ENCODE results near the gene ACY1.

ACY1 gene

GRCh38 chr3:52014613-52015012 lies 31.3 kb downstream of the ACY1 start:
- H3K4me3 ChIP-seq (ENCODE audit: low read length) = no peak overlapping the region
- no peaks in the 10 kb centered on the region for H3K36me3 ChIP-seq (ENCODE audit: control insufficient read depth, insufficient read depth, low read length)
- H3K27me3 ChIP-seq (ENCODE audit: control insufficient read depth, insufficient read depth, low read length) = no peaks in the 10 kb centered on the region
- H3K9ac ChIP-seq (ENCODE audit: low read length) = no peak overlapping the region
- no peak overlapping the region for H3K27ac ChIP-seq (ENCODE audit: low read depth, low read length)
- no peaks in the 10 kb centered on the region for H3K4me1 ChIP-seq (ENCODE audit: control insufficient read depth, insufficient read depth, low read length)

- no peak overlapping the region for H3K4me3 ChIP-seq (ENCODE audit: low read length)
- H3K27ac ChIP-seq (ENCODE audit: low read depth, low read length) = no peak overlapping the region
- H3K4me1 ChIP-seq (ENCODE audit: control insufficient read depth, insufficient read depth, low read length) = no peaks in the 10 kb centered on the region
- H3K9ac ChIP-seq (ENCODE audit: low read length) = no peak overlapping the region
- no peaks in the 10 kb centered on the region for H3K27me3 ChIP-seq (ENCODE audit: control insufficient read depth, insufficient read depth, low read length)
- no peaks in the 10 kb centered on the region for H3K36me3 ChIP-seq (ENCODE audit: control insufficient read depth, insufficient read depth, low read length)
These were observed 32.3 kb downstream of the ACY1 start for GRCh38 chr3:52015438-52016228.

GRCh38 chr3:52017586-52017985 lies 34.3 kb downstream of the ACY1 start:
- H3K9ac ChIP-seq (ENCODE audit: low read length) = no peak overlapping the region
- H3K36me3 ChIP-seq (ENCODE audit: control insufficient read depth, insufficient read depth, low read length) = no peaks in the 10 kb centered on the region
- H3K27me3 ChIP-seq (ENCODE audit: control insufficient read depth, insufficient read depth, low read length) = no peaks in the 10 kb centered on the region
- H3K27ac ChIP-seq (ENCODE audit: low read depth, low read length) = no peak overlapping the region
- H3K4me3 ChIP-seq (ENCODE audit: low read length) = no peak overlapping the region
- no peaks in the 10 kb centered on the region for H3K4me1 ChIP-seq (ENCODE audit: control insufficient read depth, insufficient read depth, low read length)

GRCh38 chr3:52018319-52019000 lies 35.1 kb downstream of the ACY1 start:
- no peak overlapping the region for H3K9ac ChIP-seq (ENCODE audit: low read length)
- no peaks in the 10 kb centered on the region for H3K27me3 ChIP-seq (ENCODE audit: control insufficient read depth, insufficient read depth, low read length)
- H3K36me3 ChIP-seq (ENCODE audit: control insufficient read depth, insufficient read depth, low read length) = no peaks in the 10 kb centered on the region
- H3K27ac ChIP-seq (ENCODE audit: low read depth, low read length) = no peak overlapping the region
- H3K4me1 ChIP-seq (ENCODE audit: control insufficient read depth, insufficient read depth, low read length) = no peaks in the 10 kb centered on the region
- no peak overlapping the region for H3K4me3 ChIP-seq (ENCODE audit: low read length)

- Histone ChIP-seq H3K4me3 (ENCODE audit: low read length) (no peak overlapping the region), H3K9ac (ENCODE audit: low read length) (no peak overlapping the region), H3K27me3 (ENCODE audit: control insufficient read depth, insufficient read depth, low read length) (no peaks in the 10 kb centered on the region), H3K4me1 (ENCODE audit: control insufficient read depth, insufficient read depth, low read length) (no peaks in the 10 kb centered on the region), H3K36me3 (ENCODE audit: control insufficient read depth, insufficient read depth, low read length) (no peaks in the 10 kb centered on the region), H3K27ac (ENCODE audit: low read depth, low read length) (no peak overlapping the region)
These were observed 36.2 kb downstream of the ACY1 start for GRCh38 chr3:52019352-52020080.

- Histone ChIP-seq H3K9ac (ENCODE audit: low read length) (no peak overlapping the region), H3K4me1 (ENCODE audit: control insufficient read depth, insufficient read depth, low read length) (no peaks in the 10 kb centered on the region), H3K27ac (ENCODE audit: low read depth, low read length) (no peak overlapping the region)
These were observed 37.5 kb downstream of the ACY1 start for GRCh38 chr3:52020796-52021195.

GRCh38 chr3:52021489-52022268 lies 38.3 kb downstream of the ACY1 start:
- H3K27ac ChIP-seq (ENCODE audit: low read depth, low read length) = no peak overlapping the region

More at GRCh38 chr3:52020796-52021195, 37.5 kb downstream of the ACY1 start:
- Histone ChIP-seq H3K36me3 (ENCODE audit: control insufficient read depth, insufficient read depth, low read length) (no peaks in the 10 kb centered on the region), H3K4me3 (ENCODE audit: low read length) (no peak overlapping the region), H3K27me3 (ENCODE audit: control insufficient read depth, insufficient read depth, low read length) (no peaks in the 10 kb centered on the region)

GRCh38 chr3:52022323-52023100 lies 39.2 kb downstream of the ACY1 start:
- Histone ChIP-seq H3K9ac (ENCODE audit: low read length) (no peak overlapping the region), H3K4me1 (ENCODE audit: control insufficient read depth, insufficient read depth, low read length) (no peaks in the 10 kb centered on the region), H3K36me3 (ENCODE audit: control insufficient read depth, insufficient read depth, low read length) (no peaks in the 10 kb centered on the region), H3K27ac (ENCODE audit: low read depth, low read length) (no peak overlapping the region), H3K4me3 (ENCODE audit: low read length) (no peak overlapping the region), H3K27me3 (ENCODE audit: control insufficient read depth, insufficient read depth, low read length) (no peaks in the 10 kb centered on the region)

More at GRCh38 chr3:52021489-52022268, 38.3 kb downstream of the ACY1 start:
- no peak overlapping the region for H3K9ac ChIP-seq (ENCODE audit: low read length)
- H3K27me3 ChIP-seq (ENCODE audit: control insufficient read depth, insufficient read depth, low read length) = no peaks in the 10 kb centered on the region
- no peaks in the 10 kb centered on the region for H3K36me3 ChIP-seq (ENCODE audit: control insufficient read depth, insufficient read depth, low read length)
- no peak overlapping the region for H3K4me3 ChIP-seq (ENCODE audit: low read length)
- no peaks in the 10 kb centered on the region for H3K4me1 ChIP-seq (ENCODE audit: control insufficient read depth, insufficient read depth, low read length)

GRCh38 chr3:52023101-52023770 lies 39.9 kb downstream of the ACY1 start:
- no peak overlapping the region for H3K9ac ChIP-seq (ENCODE audit: low read length)
- no peak overlapping the region for H3K27ac ChIP-seq (ENCODE audit: low read depth, low read length)
- no peaks in the 10 kb centered on the region for H3K27me3 ChIP-seq (ENCODE audit: control insufficient read depth, insufficient read depth, low read length)
- H3K4me1 ChIP-seq (ENCODE audit: control insufficient read depth, insufficient read depth, low read length) = no peaks in the 10 kb centered on the region
- H3K4me3 ChIP-seq (ENCODE audit: low read length) = no peak overlapping the region
- H3K36me3 ChIP-seq (ENCODE audit: control insufficient read depth, insufficient read depth, low read length) = no peaks in the 10 kb centered on the region

GRCh38 chr3:52023860-52024764 lies 40.8 kb downstream of the ACY1 start:
- no peak overlapping the region for H3K4me3 ChIP-seq (ENCODE audit: low read length)
- no peaks in the 10 kb centered on the region for H3K4me1 ChIP-seq (ENCODE audit: control insufficient read depth, insufficient read depth, low read length)
- H3K9ac ChIP-seq (ENCODE audit: low read length) = no peak overlapping the region
- H3K27ac ChIP-seq (ENCODE audit: low read depth, low read length) = no peak overlapping the region
- H3K27me3 ChIP-seq (ENCODE audit: control insufficient read depth, insufficient read depth, low read length) = no peaks in the 10 kb centered on the region
- H3K36me3 ChIP-seq (ENCODE audit: control insufficient read depth, insufficient read depth, low read length) = no peaks in the 10 kb centered on the region
